ENCODE measurements around the gene WDR27. TPM values are rescaled to one million over a fixed set of nuclear protein-coding genes. Genes with fewer than 3 reads are reported as not detected.

The WDR27 gene
- total and polyA plus RNA-seq, 10 of the 15 experiments (the other 5 are each of a cell fraction or from before 2014, with no cell fraction given), result 1.9 to 33.2 (median 19.0) TPM

DNA sequence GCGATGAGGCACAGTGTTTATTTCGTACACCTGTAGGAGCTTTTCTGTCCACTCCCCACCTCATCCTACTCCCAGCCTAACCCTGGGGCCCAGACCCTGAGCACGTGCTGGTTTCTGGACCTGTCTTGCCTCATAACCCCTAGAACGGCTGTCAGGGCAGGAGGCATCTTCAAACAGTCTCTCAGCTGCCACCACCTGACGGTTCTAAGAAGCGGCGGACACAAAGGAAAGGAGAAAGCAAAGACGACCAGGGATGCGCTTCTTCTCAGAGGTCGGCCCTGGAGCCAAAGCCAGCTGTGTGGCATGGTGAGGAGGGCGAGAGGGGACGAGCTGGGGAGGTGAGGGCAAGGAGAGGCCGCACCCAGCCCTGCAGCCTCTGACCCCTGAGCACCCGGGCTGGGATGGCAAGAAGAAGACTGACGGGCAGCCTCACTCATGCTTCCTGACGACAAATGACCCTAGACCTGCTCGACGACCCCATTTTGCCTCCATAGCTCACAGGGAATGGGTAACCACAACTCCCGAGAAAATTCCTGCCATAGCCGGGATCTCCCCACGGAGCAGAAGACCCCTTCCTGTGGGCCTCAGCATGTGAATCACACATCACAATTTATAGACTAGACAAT, 62.1 kb downstream of the WDR27 start:
- ATAC-seq, result no peak
- Histone ChIP-seq H3K36me3 (ENCODE audit: control insufficient read depth in 2 of 2, insufficient read depth in 2 of 2, low read length in 1 of 2) (no peaks in the 10 kb centered on the region), H3K4me2 (ENCODE audit: control insufficient read depth, insufficient read depth) (no peak overlapping the region), H4K20me1 (ENCODE audit: control insufficient read depth, insufficient read depth) (no peaks in the 10 kb centered on the region), H3K27ac (ENCODE audit: control insufficient read depth, insufficient read depth) (no peak overlapping the region), H3K27me3 (replicated peaks in 1 of 2; ENCODE audit: control insufficient read depth in 2 of 2, insufficient read depth in 2 of 2, low read length in 1 of 2) (no peaks in the 10 kb centered on the region), H3K79me2 (ENCODE audit: control insufficient read depth, insufficient read depth, low read length) (no peaks in the 10 kb centered on the region), H2AFZ (ENCODE audit: control insufficient read depth, low read depth, low read length) (no peak overlapping the region), H3K4me1 (ENCODE audit: control insufficient read depth, insufficient read depth, low read length) (no peaks in the 10 kb centered on the region), H3K4me3 (no peak overlapping the region), H3K9me3 (replicated peaks; ENCODE audit: control insufficient read depth, insufficient read depth, low read length) (no peaks in the 10 kb centered on the region), H3K9ac (ENCODE audit: control insufficient read depth, insufficient read depth, low read length) (no peak overlapping the region)
- in situ Hi-C loops (cut with MboI), result no loop called here
- ChIA-PET RAD21 (ENCODE audit: unreplicated experiment) (no interaction called here), CTCF (no interaction called here), POLR2A (no interaction called here), SMC1A (ENCODE audit: uncharacterized antibody, unreplicated experiment) (no interaction called here)
- TF ChIP-seq RAD51 (IDR thresholded peaks at IDR 0.05), result no peak
- no peak for TF ChIP-seq BRCA1 (IDR thresholded peaks at IDR 0.05; ENCODE audit: low read depth, low read length)
- TF ChIP-seq PML (IDR thresholded peaks at IDR 0.05; ENCODE audit: low read length), result no peak
- TF ChIP-seq TCF7 (IDR thresholded peaks at IDR 0.05; ENCODE audit: borderline replicate concordance), result no peak
- no peak for TF ChIP-seq CBX3 (IDR thresholded peaks at IDR 0.05; ENCODE audit: borderline replicate concordance, low read depth)
- TF ChIP-seq IKZF1 (conservative IDR thresholded peaks at IDR 0.05), result no peak
- no peak for TF ChIP-seq KAT2A (conservative IDR thresholded peaks at IDR 0.05; ENCODE audit: control insufficient read depth, low read depth, low read length)
- TF ChIP-seq EGR1 (IDR thresholded peaks at IDR 0.05; ENCODE audit: borderline replicate concordance in 1 of 2, low read depth in 2 of 2, low read length in 2 of 2), result no peak
- no peak for FAIRE-seq
- intact Hi-C loops (cut with micrococcal nuclease; ENCODE audit: unreplicated experiment), result no loop called here
- DNase-seq (ENCODE audit: low read depth, low spot score), result no peak
- 70% methylated on average over 21 of the region's 21 CpGs for WGBS (ENCODE audit: insufficient coverage, insufficient replicate concordance, low lambda C conversion rate, missing lambda C conversion rate)
- no TSS peak for BruUV-seq (replicated peaks)

DNA sequence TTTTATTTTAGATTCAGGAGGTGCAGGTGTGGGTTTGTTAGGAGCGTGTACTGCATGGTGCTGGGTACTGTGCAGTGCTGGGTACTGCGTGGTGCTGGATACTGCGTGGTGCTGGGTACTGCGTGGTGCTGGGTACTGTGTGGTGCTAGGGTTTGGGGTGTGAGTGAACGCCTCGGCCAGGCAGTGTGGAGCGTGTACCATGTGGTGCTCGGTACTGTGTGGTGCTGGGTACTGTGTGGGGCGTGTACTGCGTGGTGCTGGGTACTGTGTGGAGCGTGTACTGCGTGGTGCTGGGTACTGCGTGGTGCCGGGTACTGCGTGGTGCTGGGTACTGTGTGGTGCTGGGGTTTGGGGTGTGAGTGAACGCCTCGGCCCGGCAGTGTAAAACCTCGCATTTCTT, 62.9 kb downstream of the WDR27 start:
- no TSS peak for BruUV-seq (replicated peaks)

More for the DNA sequence above, 62.9 kb downstream of the WDR27 start:
- H3K9ac ChIP-seq (ENCODE audit: control insufficient read depth, insufficient read depth, low read length), result no peak overlapping the region
- no peaks in the 10 kb centered on the region for H3K4me1 ChIP-seq (ENCODE audit: control insufficient read depth, insufficient read depth, low read length)
- FAIRE-seq (no peak), DNase-seq (ENCODE audit: low read depth, low spot score) (no peak), ATAC-seq (no peak)
- RAD21 ChIA-PET (ENCODE audit: unreplicated experiment), result no interaction called here
- intact Hi-C loops (cut with micrococcal nuclease; ENCODE audit: unreplicated experiment) (no loop called here), in situ Hi-C loops (cut with MboI) (no loop called here)
- 96% methylated on average over 18 of the region's 19 CpGs for WGBS (ENCODE audit: insufficient coverage, insufficient replicate concordance, low lambda C conversion rate, missing lambda C conversion rate)
- H3K79me2 ChIP-seq (ENCODE audit: control insufficient read depth, insufficient read depth, low read length), result no peaks in the 10 kb centered on the region
- no peaks in the 10 kb centered on the region for H3K9me3 ChIP-seq (replicated peaks; ENCODE audit: control insufficient read depth, insufficient read depth, low read length)
- H3K27ac ChIP-seq (ENCODE audit: control insufficient read depth, insufficient read depth), result no peak overlapping the region
- no peak overlapping the region for H2AFZ ChIP-seq (ENCODE audit: control insufficient read depth, low read depth, low read length)
- SMC1A ChIA-PET (ENCODE audit: uncharacterized antibody, unreplicated experiment), result no interaction called here
- no peak overlapping the region for H3K4me2 ChIP-seq (ENCODE audit: control insufficient read depth, insufficient read depth)
- TF ChIP-seq SP1 (IDR thresholded peaks at IDR 0.05; ENCODE audit: low read depth, low read length) (no peak), POLR2A (IDR thresholded peaks at IDR 0.05; ENCODE audit: low read depth, low read length) (no peak)
- H4K20me1 ChIP-seq (ENCODE audit: control insufficient read depth, insufficient read depth), result no peaks in the 10 kb centered on the region
- no peak overlapping the region for H3K4me3 ChIP-seq
- H3K27me3 ChIP-seq (replicated peaks in 1 of 2; ENCODE audit: control insufficient read depth in 2 of 2, insufficient read depth in 2 of 2, low read length in 1 of 2), result no peaks in the 10 kb centered on the region
- POLR2A ChIA-PET, result no interaction called here
- H3K36me3 ChIP-seq (ENCODE audit: control insufficient read depth in 2 of 2, insufficient read depth in 2 of 2, low read length in 1 of 2), result no peaks in the 10 kb centered on the region
- CTCF ChIA-PET, result no interaction called here
